ENCODE data around the gene MICAL3. TPM values are rescaled to one million over a fixed set of nuclear protein-coding genes. Genes with fewer than 3 reads are reported as not detected.

The MICAL3 gene
- total RNA-seq, 4 donors from 2014 or later = 45.2 to 56.3 (median 46.3) TPM

DNA sequence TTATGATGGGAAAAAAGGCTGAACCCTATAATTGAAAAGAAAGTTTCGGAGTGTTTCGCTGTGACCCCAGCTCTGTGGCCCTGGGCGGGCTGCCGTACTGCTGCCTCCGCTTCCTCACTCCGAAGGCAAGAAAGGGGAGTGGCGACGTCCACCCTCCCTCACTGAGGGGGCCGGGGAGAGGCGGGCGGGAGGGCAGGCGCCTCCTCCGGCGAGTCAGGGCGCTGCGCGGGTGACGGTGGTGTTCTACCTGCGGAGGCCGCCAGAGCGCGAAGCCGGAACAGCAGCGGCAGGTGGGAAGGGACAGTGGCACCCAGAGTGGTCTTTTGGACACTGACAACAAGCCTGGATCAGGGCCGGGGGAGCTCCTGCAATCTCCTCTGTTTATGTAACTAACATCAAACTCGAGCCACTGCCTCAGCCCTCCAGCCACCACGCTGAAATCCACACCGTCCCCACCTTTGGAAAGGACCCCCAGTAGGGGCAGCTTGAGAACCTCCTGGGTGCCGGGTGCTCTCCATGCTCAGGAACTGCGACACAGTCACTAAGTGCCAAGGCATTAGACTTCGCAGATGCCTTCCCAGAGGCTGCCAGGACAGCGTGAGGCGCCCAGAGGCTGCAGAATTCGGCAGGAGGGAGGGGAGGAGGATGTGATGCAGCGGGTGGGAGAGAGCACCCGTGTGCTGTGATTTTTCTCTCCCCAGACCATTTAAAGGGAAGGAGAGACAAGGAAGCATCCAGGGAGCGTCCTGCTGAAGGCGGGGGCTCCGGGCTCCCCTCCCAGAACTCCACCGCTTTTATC is 275.6 kb downstream of the MICAL3 start:
- no peaks in the 10 kb centered on the region for H3K9me3 ChIP-seq
- no peak overlapping the region for H3K27ac ChIP-seq
- no peak overlapping the region for H3K4me3 ChIP-seq
- no peak for DNase-seq (ENCODE audit: low spot score in 2 of 2)
- H3K36me3 ChIP-seq = no peaks in the 10 kb centered on the region
- H3K4me1 ChIP-seq = no peaks in the 10 kb centered on the region
- WGBS, 2 donors = 76 to 79% methylated on average over 36 to 40 of the region's 40 CpGs
- H3K27me3 ChIP-seq = no peaks in the 10 kb centered on the region
- no peak for TF ChIP-seq EP300 (IDR thresholded peaks at IDR 0.05)
- TF ChIP-seq POLR2A (IDR thresholded peaks at IDR 0.05) = no peak
- TF ChIP-seq, protein P1, sequence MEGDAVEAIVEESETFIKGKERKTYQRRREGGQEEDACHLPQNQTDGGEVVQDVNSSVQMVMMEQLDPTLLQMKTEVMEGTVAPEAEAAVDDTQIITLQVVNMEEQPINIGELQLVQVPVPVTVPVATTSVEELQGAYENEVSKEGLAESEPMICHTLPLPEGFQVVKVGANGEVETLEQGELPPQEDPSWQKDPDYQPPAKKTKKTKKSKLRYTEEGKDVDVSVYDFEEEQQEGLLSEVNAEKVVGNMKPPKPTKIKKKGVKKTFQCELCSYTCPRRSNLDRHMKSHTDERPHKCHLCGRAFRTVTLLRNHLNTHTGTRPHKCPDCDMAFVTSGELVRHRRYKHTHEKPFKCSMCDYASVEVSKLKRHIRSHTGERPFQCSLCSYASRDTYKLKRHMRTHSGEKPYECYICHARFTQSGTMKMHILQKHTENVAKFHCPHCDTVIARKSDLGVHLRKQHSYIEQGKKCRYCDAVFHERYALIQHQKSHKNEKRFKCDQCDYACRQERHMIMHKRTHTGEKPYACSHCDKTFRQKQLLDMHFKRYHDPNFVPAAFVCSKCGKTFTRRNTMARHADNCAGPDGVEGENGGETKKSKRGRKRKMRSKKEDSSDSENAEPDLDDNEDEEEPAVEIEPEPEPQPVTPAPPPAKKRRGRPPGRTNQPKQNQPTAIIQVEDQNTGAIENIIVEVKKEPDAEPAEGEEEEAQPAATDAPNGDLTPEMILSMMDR (IDR thresholded peaks at IDR 0.05) = no peak

DNA sequence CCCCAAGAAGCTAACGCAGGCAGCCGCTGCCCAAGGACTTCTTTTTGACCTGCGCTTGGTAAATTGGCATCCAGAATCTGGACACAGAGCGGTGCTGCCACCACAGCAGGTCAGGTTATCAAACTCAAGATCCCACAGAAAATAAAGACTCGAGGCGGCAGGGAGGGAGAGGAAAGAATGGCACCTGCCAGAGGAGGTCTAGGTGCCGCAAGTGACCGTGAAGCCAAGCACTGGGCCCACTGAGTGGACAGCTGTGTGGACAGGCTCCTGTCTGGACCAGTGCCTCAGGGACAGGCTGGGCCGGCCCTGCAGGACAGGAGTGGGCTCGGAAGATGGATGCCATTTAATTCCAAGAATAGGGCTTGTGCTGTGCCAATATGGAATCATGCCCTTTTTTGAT is 277.4 kb downstream of the MICAL3 start:
- no peaks in the 10 kb centered on the region for H3K27me3 ChIP-seq
- no peak overlapping the region for H3K4me3 ChIP-seq
- 91 to 94% methylated on average over 10 of the region's 10 CpGs for WGBS, 2 donors
- H3K9me3 ChIP-seq = no peaks in the 10 kb centered on the region
- no peak for DNase-seq (ENCODE audit: low spot score in 2 of 2)
- H3K4me1 ChIP-seq = peaks cover 0 to 4% (median 1%) of the 10 kb centered on the region in 4 donors
- no peak overlapping the region for H3K27ac ChIP-seq
- TF ChIP-seq EP300 (IDR thresholded peaks at IDR 0.05) (no peak), POLR2A (IDR thresholded peaks at IDR 0.05) (no peak)
- TF ChIP-seq, protein P1 (IDR thresholded peaks at IDR 0.05) = no peak
- no peaks in the 10 kb centered on the region for H3K36me3 ChIP-seq

DNA sequence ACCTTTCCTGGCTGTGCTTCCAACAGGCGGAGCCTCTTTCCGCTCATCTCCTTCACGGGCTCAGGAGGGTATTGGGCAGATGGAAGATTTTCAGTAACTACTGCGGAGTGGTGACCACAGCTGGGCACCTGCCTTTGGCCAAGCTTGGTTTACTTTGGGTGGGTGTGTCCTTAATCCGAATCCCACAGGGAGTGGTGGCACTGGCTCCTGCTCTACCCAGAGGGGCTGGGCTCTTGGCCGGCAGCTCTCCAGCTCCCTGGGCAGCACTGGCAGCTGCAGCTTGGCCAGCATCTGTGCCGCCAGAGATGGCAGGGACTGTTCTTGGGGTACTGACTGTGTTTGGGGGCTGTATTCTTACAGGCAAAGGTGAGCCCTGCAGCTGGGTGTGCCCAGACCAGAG is 279.9 kb downstream of the MICAL3 start:
- TF ChIP-seq EP300 (IDR thresholded peaks at IDR 0.05) (no peak), POLR2A (IDR thresholded peaks at IDR 0.05) (no peak)
- TF ChIP-seq, protein P1 (IDR thresholded peaks at IDR 0.05) = no peak
- H3K36me3 ChIP-seq = no peaks in the 10 kb centered on the region
- peaks cover 0 to 4% (median 1%) of the 10 kb centered on the region in 4 donors for H3K4me1 ChIP-seq
- no peak overlapping the region for H3K27ac ChIP-seq
- H3K4me3 ChIP-seq = no peak overlapping the region
- H3K27me3 ChIP-seq = no peaks in the 10 kb centered on the region
- no peak for DNase-seq (ENCODE audit: low spot score in 2 of 2)
- 74 to 87% methylated on average over 6 to 7 of the region's 7 CpGs for WGBS, 2 donors
- H3K9me3 ChIP-seq = no peaks in the 10 kb centered on the region

DNA sequence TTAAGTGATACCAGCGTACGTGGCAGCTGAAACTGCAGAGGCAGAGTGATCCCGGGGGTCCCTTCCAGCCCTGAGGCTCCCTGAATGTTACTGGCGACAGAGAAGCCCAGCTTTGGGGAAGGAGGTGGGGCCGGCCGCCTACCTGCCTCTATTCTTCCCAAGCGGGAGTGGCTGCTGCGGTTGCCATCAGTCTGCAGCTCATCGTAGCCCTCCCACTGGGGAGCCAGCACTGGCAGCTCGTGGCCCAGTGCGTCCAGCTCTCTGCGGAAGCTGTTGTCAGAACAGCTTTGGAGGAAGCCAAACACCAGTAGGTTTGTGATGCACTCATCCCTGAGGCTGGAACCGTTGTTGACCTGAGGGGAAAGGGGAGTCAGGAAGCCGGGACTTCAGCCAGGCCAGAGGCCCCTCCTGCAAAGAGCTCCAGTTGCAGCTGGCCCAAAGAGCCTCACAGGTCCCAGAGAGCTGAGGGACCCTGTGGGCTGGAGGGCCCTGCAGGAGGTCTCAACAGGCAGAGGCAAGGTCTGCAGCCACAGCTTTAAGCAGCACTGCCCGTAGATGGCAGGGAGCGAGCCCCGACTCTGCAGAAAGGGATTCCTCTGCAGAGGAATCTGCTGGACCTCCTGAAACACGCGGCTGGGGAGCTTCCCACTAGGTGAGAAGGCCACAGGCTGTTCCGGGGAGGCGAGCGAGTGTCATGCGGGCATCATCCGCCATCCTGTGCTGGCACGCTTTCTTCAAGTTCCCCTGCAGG is 280.5 kb downstream of the MICAL3 start:
- no peaks in the 10 kb centered on the region for H3K27me3 ChIP-seq
- no peaks in the 10 kb centered on the region for H3K36me3 ChIP-seq
- peaks cover 0 to 4% (median 1%) of the 10 kb centered on the region in 4 donors for H3K4me1 ChIP-seq
- DNase-seq (ENCODE audit: low spot score in 2 of 2) = no peak
- no peak overlapping the region for H3K4me3 ChIP-seq
- no peaks in the 10 kb centered on the region for H3K9me3 ChIP-seq
- TF ChIP-seq EP300 (IDR thresholded peaks at IDR 0.05) (no peak), POLR2A (IDR thresholded peaks at IDR 0.05) (no peak)
- TF ChIP-seq, protein P1 (IDR thresholded peaks at IDR 0.05) = no peak
- no peak overlapping the region for H3K27ac ChIP-seq
- 64 to 65% methylated on average over 15 to 25 of the region's 25 CpGs for WGBS, 2 donors

DNA sequence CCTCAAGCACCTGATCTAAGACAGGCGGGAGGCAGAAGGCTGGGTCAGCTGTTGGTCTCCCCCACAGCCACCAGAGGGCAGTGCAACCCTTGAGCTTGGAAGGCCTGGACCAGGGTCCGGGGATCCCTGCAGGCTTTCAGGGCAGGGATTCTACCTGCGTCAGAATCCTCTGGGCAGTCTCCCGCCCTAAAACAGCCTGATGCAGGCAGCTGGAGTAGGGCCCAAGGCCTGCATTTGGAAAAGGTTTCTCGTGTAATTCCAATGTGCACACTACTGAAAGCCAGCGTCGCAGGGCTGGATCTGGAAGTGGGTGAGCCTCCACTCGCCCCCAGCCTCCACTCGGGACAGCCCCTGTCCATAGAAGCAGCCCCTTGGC is 281.8 kb downstream of the MICAL3 start:
- peak in 1 of 2 donors; percentile 39 for DNase-seq (ENCODE audit: low spot score in 2 of 2)
- TF ChIP-seq EP300 (IDR thresholded peaks at IDR 0.05) = no peak
- TF ChIP-seq, protein P1 (IDR thresholded peaks at IDR 0.05) = peak; percentile 56 to 84 (median 75)
- no peak overlapping the region for H3K4me3 ChIP-seq
- WGBS, 2 donors = 51 to 57% methylated on average over 8 to 9 of the region's 9 CpGs
- peaks cover 0 to 4% (median 1%) of the 10 kb centered on the region in 4 donors for H3K4me1 ChIP-seq
- no peaks in the 10 kb centered on the region for H3K9me3 ChIP-seq
- no peaks in the 10 kb centered on the region for H3K27me3 ChIP-seq
- peaks cover 0 to 11% (median 0%) of the 10 kb centered on the region in 3 donors for H3K36me3 ChIP-seq
- no peak overlapping the region for H3K27ac ChIP-seq

All from tibial nerve (tissue), 4 donors.